ENCODE data around the gene CENPN. TPM values are rescaled to one million over a fixed set of nuclear protein-coding genes. Genes with fewer than 3 reads are reported as not detected.

Gene CENPN
- total RNA-seq, 1 donor from 2014 or later: 5.0 TPM

DNA sequence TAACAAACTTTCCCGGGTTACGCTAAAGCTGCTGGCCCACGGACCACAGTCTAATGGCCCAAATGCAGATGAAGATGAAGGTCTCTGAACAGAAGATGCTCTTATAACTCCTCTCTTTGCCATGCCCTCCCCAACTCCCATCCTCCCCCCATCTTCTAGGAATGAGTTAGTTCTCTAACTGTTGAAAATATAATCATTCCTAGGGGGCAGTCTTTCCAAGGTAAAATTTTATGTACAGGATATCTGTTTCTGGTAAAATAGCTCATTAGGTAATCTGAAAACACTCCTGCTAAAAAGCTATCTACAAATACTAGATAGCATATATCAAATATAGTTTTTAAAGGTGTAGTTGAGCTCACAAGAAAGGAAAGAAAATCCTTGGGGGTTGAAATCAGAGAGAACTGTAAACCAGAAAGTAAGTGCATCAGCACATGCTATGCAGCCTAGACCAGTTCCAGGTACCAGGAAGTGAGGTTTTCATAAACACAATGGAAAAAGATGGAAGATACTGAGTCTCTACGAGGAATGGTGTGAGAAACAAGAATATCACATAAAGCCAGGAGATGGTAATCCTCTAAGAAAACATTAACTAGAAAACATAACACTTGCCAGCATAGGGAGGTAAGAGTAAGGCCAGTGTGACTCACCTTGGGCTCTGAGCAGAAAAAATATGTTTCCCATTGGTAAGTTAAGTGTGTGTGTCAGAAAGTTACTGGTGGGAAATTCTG, 38.5 kb upstream of the CENPN start:
- no peaks in the 10 kb centered on the region for H3K4me1 ChIP-seq
- no peak for TF ChIP-seq CTCF (IDR thresholded peaks at IDR 0.05)
- DNase-seq (no peak), ATAC-seq (no peak)
- no peaks in the 10 kb centered on the region for H3K36me3 ChIP-seq
- H3K9me3 ChIP-seq: no peaks in the 10 kb centered on the region
- intact Hi-C loops (cut with DNase I): no loop called here
- H3K27me3 ChIP-seq (ENCODE audit: low read depth): no peaks in the 10 kb centered on the region
- H3K4me3 ChIP-seq: no peak overlapping the region
- no peak overlapping the region for H3K27ac ChIP-seq

DNA sequence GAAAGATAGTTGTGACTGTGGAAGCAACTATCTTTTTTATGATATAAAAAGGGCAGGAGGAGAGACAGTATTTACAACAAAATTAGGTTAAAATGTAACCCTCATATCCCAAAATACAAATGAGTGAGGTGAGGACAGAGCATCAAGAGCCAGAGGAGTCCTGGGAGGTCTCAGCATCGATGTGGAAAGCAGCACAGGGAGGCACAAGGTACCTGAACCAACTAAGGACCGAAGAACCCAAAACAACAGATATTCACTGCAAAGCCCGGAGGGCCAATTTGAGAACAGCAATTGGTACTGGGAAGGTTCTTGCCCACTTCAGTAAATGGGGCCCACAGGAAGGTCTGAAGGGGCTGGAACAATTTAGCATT, 37.9 kb upstream of the CENPN start:
- no peak for TF ChIP-seq CTCF (IDR thresholded peaks at IDR 0.05)
- H3K4me3 ChIP-seq: no peak overlapping the region
- no peak overlapping the region for H3K27ac ChIP-seq
- no peak for DNase-seq
- H3K36me3 ChIP-seq: no peaks in the 10 kb centered on the region
- no peaks in the 10 kb centered on the region for H3K27me3 ChIP-seq (ENCODE audit: low read depth)
- no peak for ATAC-seq
- H3K4me1 ChIP-seq: no peaks in the 10 kb centered on the region
- intact Hi-C loops (cut with DNase I): no loop called here
- H3K9me3 ChIP-seq: no peaks in the 10 kb centered on the region

GRCh38 chr16:80971819-80972218, 35.2 kb upstream of the CENPN start:
- no peak overlapping the region for H3K4me3 ChIP-seq
- TF ChIP-seq CTCF (IDR thresholded peaks at IDR 0.05): no peak
- H3K9me3 ChIP-seq: no peaks in the 10 kb centered on the region
- H3K4me1 ChIP-seq: no peaks in the 10 kb centered on the region
- no peak for ATAC-seq
- no peaks in the 10 kb centered on the region for H3K27me3 ChIP-seq (ENCODE audit: low read depth)
- H3K27ac ChIP-seq: no peak overlapping the region
- no peak for DNase-seq
- intact Hi-C loops (cut with DNase I): no loop called here
- peaks cover 10% of the 10 kb centered on the region for H3K36me3 ChIP-seq

GRCh38 chr16:80972611-80973010, 34.4 kb upstream of the CENPN start:
- ATAC-seq (no peak), DNase-seq (no peak)
- Histone ChIP-seq H3K4me3 (no peak overlapping the region), H3K27ac (no peak overlapping the region), H3K4me1 (no peaks in the 10 kb centered on the region), H3K9me3 (no peaks in the 10 kb centered on the region), H3K27me3 (ENCODE audit: low read depth) (no peaks in the 10 kb centered on the region), H3K36me3 (peaks cover 10% of the 10 kb centered on the region)
- TF ChIP-seq CTCF (IDR thresholded peaks at IDR 0.05): no peak
- intact Hi-C loops (cut with DNase I): no loop called here

- Histone ChIP-seq H3K4me1 (no peaks in the 10 kb centered on the region), H3K27ac (no peak overlapping the region), H3K36me3 (peaks cover 10% of the 10 kb centered on the region), H3K4me3 (no peak overlapping the region), H3K9me3 (no peaks in the 10 kb centered on the region), H3K27me3 (ENCODE audit: low read depth) (no peaks in the 10 kb centered on the region)
- intact Hi-C loops (cut with DNase I): no loop called here
- ATAC-seq (no peak), DNase-seq (no peak)
- TF ChIP-seq CTCF (IDR thresholded peaks at IDR 0.05): no peak
Measured at GRCh38 chr16:80973991-80974390, 33.0 kb upstream of the CENPN start.

Measured in lower lobe of right lung (tissue), 2 donors.